Loucy (cell line): ENCODE results near the gene SAMHD1.

Experiments
- H2AFZ ChIP-seq: fragments of 200-600 bp; sonication (generic); 2 replicates; pipeline ENCODE4 v1.6.0; 2016; ENCODE audit warnings: antibody characterized with exemption, mild to moderate bottlenecking, low read length, moderate library complexity
- H3F3A ChIP-seq: fragments of 200-600 bp; 2 replicates; pipeline ENCODE4 v1.6.0; 2016; ENCODE audit warnings: antibody characterized with exemption, low read depth, mild to moderate bottlenecking
- H3K27me3 ChIP-seq: fragments of 200-600 bp; sonication (generic); 2 replicates; pipeline ENCODE4 v1.6.1; 2014; ENCODE audit warnings: low read length, mild to moderate bottlenecking; ENCODE audit not compliant: insufficient read depth, poor library complexity, severe bottlenecking
- H3K36me3 ChIP-seq: fragments of 200-600 bp; sonication (generic); 2 replicates; pipeline ENCODE4 v1.6.1; 2016; ENCODE audit warnings: low read length; ENCODE audit not compliant: insufficient read depth
- H3K4me1 ChIP-seq: fragments of 200-600 bp; sonication (generic); 2 replicates; pipeline ENCODE4 v1.5.1; 2014; ENCODE audit warnings: low read length, mild to moderate bottlenecking; ENCODE audit not compliant: insufficient read depth, poor library complexity, severe bottlenecking
- H3K4me2 ChIP-seq: fragments of 200-600 bp; sonication (generic); 2 replicates; pipeline ENCODE4 v1.6.0; 2014; ENCODE audit warnings: antibody characterized with exemption, low read length, low read depth, mild to moderate bottlenecking; ENCODE audit not compliant: poor library complexity, severe bottlenecking
- H3K4me3 ChIP-seq: fragments of 200-600 bp; sonication (generic); 2 replicates; pipeline ENCODE4 v1.5.1; 2014; ENCODE audit warnings: low read length, mild to moderate bottlenecking, mixed read lengths; ENCODE audit not compliant: poor library complexity, severe bottlenecking
- H3K79me2 ChIP-seq: fragments of 200-600 bp; sonication (generic); 2 replicates; pipeline ENCODE4 v1.6.1; 2014; ENCODE audit warnings: low read length; ENCODE audit not compliant: insufficient read depth
- H3K9ac ChIP-seq: fragments of 200-600 bp; sonication (generic); 2 replicates; pipeline ENCODE4 v1.6.0; 2014; ENCODE audit warnings: mild to moderate bottlenecking, low read depth, low read length, moderate library complexity; ENCODE audit not compliant: poor library complexity, severe bottlenecking
- H3K9me2 ChIP-seq: fragments of 200-600 bp; sonication (generic); replicated peaks from 2 replicates; pipeline ENCODE4 v1.6.1; 2016; ENCODE audit warnings: low read depth, low read length, mixed read lengths
- H3K9me3 ChIP-seq: fragments of 200-600 bp; sonication (generic); 2 replicates; pipeline ENCODE4 v1.6.1; 2014; ENCODE audit warnings: mild to moderate bottlenecking, antibody characterized with exemption, low read length, low read depth; ENCODE audit not compliant: insufficient read depth
- H4K20me1 ChIP-seq: fragments of 200-600 bp; sonication (generic); 2 replicates; pipeline ENCODE4 v1.6.0; 2014; ENCODE audit warnings: antibody characterized with exemption, low read length, mild to moderate bottlenecking; ENCODE audit not compliant: insufficient read depth, poor library complexity, severe bottlenecking
- CTCF ChIP-seq: fragments of 200-600 bp; sonication (generic); conservative IDR thresholded peaks from 2 replicates; pipeline ENCODE4 v1.5.1; 2014; ENCODE audit warnings: mild to moderate bottlenecking, antibody characterized with exemption, low read length
- EZH2phosphoT487 ChIP-seq: fragments of 200-600 bp; IDR thresholded peaks from 2 replicates; pipeline ENCODE4 v1.6.1; 2018; ENCODE audit warnings: antibody characterized with exemption, mild to moderate bottlenecking, moderate library complexity, borderline replicate concordance

Gene SAMHD1

GRCh38 chr20:36959242-36959641 is 7.7 kb upstream of the SAMHD1 start:
- Histone ChIP-seq H2AFZ (no peak overlapping the region), H3K36me3 (no peaks in the 10 kb centered on the region), H3K4me2 (no peak overlapping the region), H3K4me3 (no peak overlapping the region), H3K9me3 (no peaks in the 10 kb centered on the region), H3K79me2 (no peaks in the 10 kb centered on the region), H3F3A (no peaks in the 10 kb centered on the region), H3K9ac (no peak overlapping the region), H4K20me1 (no peaks in the 10 kb centered on the region), H3K4me1 (peaks cover 10% of the 10 kb centered on the region), H3K27me3 (no peaks in the 10 kb centered on the region), H3K9me2 (no peaks in the 10 kb centered on the region)
- TF ChIP-seq CTCF (no peak), EZH2phosphoT487 (no peak)

GRCh38 chr20:36957875-36958667 is 6.6 kb upstream of the SAMHD1 start:
- Histone ChIP-seq H3K27me3 (no peaks in the 10 kb centered on the region), H2AFZ (no peak overlapping the region), H3K4me1 (peaks cover 10% of the 10 kb centered on the region)

GRCh38 chr20:36956674-36957073 is 5.2 kb upstream of the SAMHD1 start:
- H3K79me2 ChIP-seq: no peaks in the 10 kb centered on the region
- H3K4me2 ChIP-seq: no peak overlapping the region
- no peaks in the 10 kb centered on the region for H3K9me2 ChIP-seq
- no peaks in the 10 kb centered on the region for H3K27me3 ChIP-seq
- no peak overlapping the region for H3K9ac ChIP-seq
- TF ChIP-seq CTCF (no peak), EZH2phosphoT487 (no peak)
- H2AFZ ChIP-seq: no peak overlapping the region
- no peaks in the 10 kb centered on the region for H3K36me3 ChIP-seq
- H3K4me3 ChIP-seq: no peak overlapping the region
- H3K9me3 ChIP-seq: no peaks in the 10 kb centered on the region
- H3K4me1 ChIP-seq: peaks cover 10% of the 10 kb centered on the region
- no peaks in the 10 kb centered on the region for H3F3A ChIP-seq
- H4K20me1 ChIP-seq: no peaks in the 10 kb centered on the region

More at GRCh38 chr20:36957875-36958667, 6.6 kb upstream of the SAMHD1 start:
- H3K9ac ChIP-seq: no peak overlapping the region
- H3F3A ChIP-seq: no peaks in the 10 kb centered on the region
- no peaks in the 10 kb centered on the region for H3K36me3 ChIP-seq
- H3K9me2 ChIP-seq: no peaks in the 10 kb centered on the region
- no peak overlapping the region for H3K4me2 ChIP-seq
- no peaks in the 10 kb centered on the region for H3K79me2 ChIP-seq
- no peaks in the 10 kb centered on the region for H3K9me3 ChIP-seq
- TF ChIP-seq EZH2phosphoT487 (no peak), CTCF (no peak)
- H3K4me3 ChIP-seq: no peak overlapping the region
- no peaks in the 10 kb centered on the region for H4K20me1 ChIP-seq
